H9 (cell line): ENCODE measurements around the gene AGPAT1. TPM values are rescaled to one million over a fixed set of nuclear protein-coding genes. Genes with fewer than 3 reads are reported as not detected.

Experiments
- DNase-seq: peaks from one replicate; pipeline ENCODE4 v3.0.0-alpha.2; 2017
- H2AFZ ChIP-seq: one replicate; pipeline ENCODE4 v1.6.1; 2013; ENCODE audit warnings: mild to moderate bottlenecking, low read length, control low read depth, moderate library complexity
- H2AK5ac ChIP-seq: 2 replicates; pipeline ENCODE4 v1.6.1; 2013; ENCODE audit warnings: low read length, control low read depth, mixed read lengths; ENCODE audit not compliant: insufficient read length
- H2BK120ac ChIP-seq: one replicate; pipeline ENCODE4 v1.6.1; 2013; ENCODE audit warnings: low read depth, mild to moderate bottlenecking, low read length, control low read depth, inconsistent platforms; ENCODE audit not compliant: poor library complexity, severe bottlenecking
- H2BK12ac ChIP-seq: 2 replicates; pipeline ENCODE4 v1.6.1; 2013; ENCODE audit warnings: low read length, control low read depth, mixed read lengths, low read depth; ENCODE audit not compliant: insufficient read length
- H2BK15ac ChIP-seq: 2 replicates; pipeline ENCODE4 v1.6.1; 2013; ENCODE audit warnings: low read depth, low read length, control low read depth
- H2BK20ac ChIP-seq: one replicate; pipeline ENCODE4 v1.6.1; 2013; ENCODE audit warnings: low read depth, mild to moderate bottlenecking, low read length, control low read depth, inconsistent platforms; ENCODE audit not compliant: poor library complexity, severe bottlenecking
- H2BK5ac ChIP-seq: 2 replicates; pipeline ENCODE4 v1.6.1; 2013; ENCODE audit warnings: low read length, control low read depth, mixed read lengths; ENCODE audit not compliant: insufficient read length
- H3K14ac ChIP-seq: 2 replicates; pipeline ENCODE4 v1.6.1; 2013; ENCODE audit warnings: low read length, control low read depth; ENCODE audit not compliant: insufficient read depth
- H3K18ac ChIP-seq: 2 replicates; pipeline ENCODE4 v1.6.1; 2013; ENCODE audit warnings: low read depth, mild to moderate bottlenecking, mixed read lengths, low read length, control low read depth; ENCODE audit not compliant: insufficient read length
- H3K23ac ChIP-seq: 2 replicates; pipeline ENCODE4 v1.6.1; 2013; ENCODE audit warnings: low read length, control low read depth, mixed read lengths, low read depth; ENCODE audit not compliant: insufficient read length
- H3K23me2 ChIP-seq: 2 replicates; pipeline ENCODE4 v1.6.1; 2013; ENCODE audit warnings: low read depth, mild to moderate bottlenecking, mixed read lengths, low read length, control low read depth; ENCODE audit not compliant: insufficient read length, poor library complexity, severe bottlenecking
- H3K27ac ChIP-seq: 2 replicates; pipeline ENCODE4 v1.5.1; 2013; ENCODE audit warnings: low read length, control low read depth, mixed read lengths, low read depth; ENCODE audit not compliant: insufficient read length
- H3K27me3 ChIP-seq: 2 replicates; pipeline ENCODE4 v1.6.1; 2013; ENCODE audit warnings: low read length, control low read depth, inconsistent platforms; ENCODE audit not compliant: insufficient read depth
- H3K4ac ChIP-seq: 2 replicates; pipeline ENCODE4 v1.6.1; 2013; ENCODE audit warnings: low read depth, mild to moderate bottlenecking, control low read depth, inconsistent platforms, low read length, moderate library complexity
- H3K4me1 ChIP-seq: 2 replicates; pipeline ENCODE4 v1.6.1; 2013; ENCODE audit warnings: low read length, control low read depth, inconsistent platforms; ENCODE audit not compliant: insufficient read depth
- H3K4me2 ChIP-seq: 2 replicates; pipeline ENCODE4 v1.6.1; 2013; ENCODE audit warnings: low read length, control low read depth, mixed read lengths; ENCODE audit not compliant: insufficient read length, insufficient read depth
- H3K56ac ChIP-seq: 2 replicates; pipeline ENCODE4 v1.6.1; 2013; ENCODE audit warnings: low read depth, mild to moderate bottlenecking, mixed read lengths, low read length, control low read depth; ENCODE audit not compliant: insufficient read length
- H3K79me1 ChIP-seq: 2 replicates; pipeline ENCODE4 v1.6.1; 2013; ENCODE audit warnings: low read depth, mild to moderate bottlenecking, moderate library complexity, low read length, control low read depth, inconsistent platforms; ENCODE audit not compliant: insufficient read depth, poor library complexity, severe bottlenecking
- H3K79me2 ChIP-seq: 2 replicates; pipeline ENCODE4 v1.6.1; 2013; ENCODE audit warnings: low read length, control low read depth, inconsistent platforms; ENCODE audit not compliant: insufficient read depth
- H3K9ac ChIP-seq: 2 replicates; pipeline ENCODE4 v1.6.1; 2013; ENCODE audit warnings: low read length, control low read depth, mixed read lengths; ENCODE audit not compliant: insufficient read length; ENCODE audit errors: extremely low read depth
- H3K9me3 ChIP-seq: one replicate; pipeline ENCODE4 v1.6.1; 2013; ENCODE audit warnings: low read depth, low read length, inconsistent platforms; ENCODE audit not compliant: control insufficient read depth
- H3T11ph ChIP-seq: one replicate; pipeline ENCODE4 v1.6.1; 2013; ENCODE audit warnings: mild to moderate bottlenecking, low read length, control low read depth, inconsistent platforms
- H4K20me1 ChIP-seq: one replicate; pipeline ENCODE4 v1.6.1; 2013; ENCODE audit not compliant: control insufficient read depth, insufficient read length, insufficient read depth
- H4K5ac ChIP-seq: 2 replicates; pipeline ENCODE4 v1.6.1; 2013; ENCODE audit warnings: low read depth, mild to moderate bottlenecking, mixed read lengths, low read length, control low read depth; ENCODE audit not compliant: insufficient read length
- H4K8ac ChIP-seq: replicated peaks from 2 replicates; pipeline ENCODE4 v1.6.1; 2013; ENCODE audit warnings: low read length, control low read depth, mixed read lengths, low read depth; ENCODE audit not compliant: insufficient read length
- H4K91ac ChIP-seq: 2 replicates; pipeline ENCODE4 v1.6.1; 2013; ENCODE audit warnings: low read depth, mild to moderate bottlenecking, moderate library complexity, mixed read lengths, low read length, control low read depth; ENCODE audit not compliant: insufficient read length
- H3K27ac Mint-ChIP-seq, 3 experiments: 2 replicates in 2 of 3; 3 replicates in 1 of 3; pipeline ENCODE4 v1.8.0; 2020 to 2021; ENCODE audit warnings: mixed read lengths in 3 of 3, mild to moderate bottlenecking in 1 of 3, moderate library complexity in 1 of 3
- H3K27me3 Mint-ChIP-seq: 2 replicates; pipeline ENCODE4 v1.8.0; 2021; ENCODE audit warnings: low read depth, mild to moderate bottlenecking, moderate library complexity, mixed read lengths
- H3K36me3 Mint-ChIP-seq, 3 experiments: 2 replicates in 2 of 3; 3 replicates in 1 of 3; pipeline ENCODE4 v1.8.0; 2020 to 2021; ENCODE audit warnings: low read depth in 3 of 3, mixed read lengths in 3 of 3; ENCODE audit not compliant: insufficient read depth in 1 of 3
- H3K4me1 Mint-ChIP-seq, 2 experiments: 2 replicates each; pipeline ENCODE4 v1.8.0; 2020; ENCODE audit warnings: mixed read lengths in 2 of 2
- H3K4me3 Mint-ChIP-seq, 2 experiments: 2 replicates in 1 of 2; 3 replicates in 1 of 2; pipeline ENCODE4 v1.8.0; 2020 to 2021; ENCODE audit warnings: mild to moderate bottlenecking in 2 of 2, mixed read lengths in 2 of 2, moderate library complexity in 1 of 2
- H3K9me3 Mint-ChIP-seq, 2 experiments: 2 replicates in 1 of 2; 3 replicates in 1 of 2; pipeline ENCODE4 v1.8.0; 2020; ENCODE audit warnings: mild to moderate bottlenecking in 2 of 2, mixed read lengths in 2 of 2, moderate library complexity in 1 of 2
- WGBS: extraction: QIAGEN DNeasy Blood & Tissue Kit; methylation state at CpG from one replicate; pipeline ENCODE4 v1.1.7; 2013; ENCODE audit warnings: missing lambda C conversion rate, low lambda C conversion rate, mixed read lengths; ENCODE audit not compliant: insufficient read length; ENCODE audit errors: extremely low coverage; 5-methylcytosine and 5-hydroxymethylcytosine counted together
- total RNA-seq: library from RNA; stranded (reverse); gene quantifications from 2 replicates; pipeline ENCODE4 v1.2.1, GENCODE V29; 2021
- TF ChIP-seq, protein P1 (sequence below): fragments of 200-600 bp; sonication (generic); conservative IDR thresholded peaks from 3 replicates; pipeline ENCODE4 v1.8.0; 2021; ENCODE audit warnings: antibody characterized with exemption, mild to moderate bottlenecking

AGPAT1 gene
- total RNA-seq, 1 experiment from 2014 or later: 89.5 TPM

- Histone ChIP-seq H2BK12ac (no peak overlapping the region), H2BK20ac (no peak overlapping the region), H4K8ac (no peak overlapping the region), H3K79me1 (no peaks in the 10 kb centered on the region), H3K23ac (no peak overlapping the region), H3K4me2 (peak overlapping the region; percentile 83), H3K79me2 (peaks cover 18% of the 10 kb centered on the region; the same call in 1 of the 2 replicates), H2BK15ac (no peak overlapping the region), H2BK5ac (no peak overlapping the region), H4K20me1 (no peaks in the 10 kb centered on the region), H2AK5ac (no peak overlapping the region), H3K27me3 (no peaks in the 10 kb centered on the region), H3K14ac (no peak overlapping the region), H3K9me3 (no peaks in the 10 kb centered on the region), H4K91ac (no peak overlapping the region), H3K4me1 (peaks cover 7% of the 10 kb centered on the region), H3K9ac (no peak overlapping the region), H3T11ph (no peak overlapping the region), H2BK120ac (no peak overlapping the region), H3K4ac (no peak overlapping the region), H3K56ac (no peak overlapping the region), H3K27ac (no peak overlapping the region), H3K18ac (no peak overlapping the region), H4K5ac (no peak overlapping the region), H3K23me2 (peaks cover 22% of the 10 kb centered on the region), H2AFZ (no peak overlapping the region)
- peaks cover 36 to 46% of the 10 kb centered on the region in 2 experiments for H3K4me1 Mint-ChIP-seq
- no peak for DNase-seq
- no peak overlapping the region; a peak in 1 of 7 replicates for H3K27ac Mint-ChIP-seq
- H3K27me3 Mint-ChIP-seq: no peaks in the 10 kb centered on the region
- TF ChIP-seq, protein P1, sequence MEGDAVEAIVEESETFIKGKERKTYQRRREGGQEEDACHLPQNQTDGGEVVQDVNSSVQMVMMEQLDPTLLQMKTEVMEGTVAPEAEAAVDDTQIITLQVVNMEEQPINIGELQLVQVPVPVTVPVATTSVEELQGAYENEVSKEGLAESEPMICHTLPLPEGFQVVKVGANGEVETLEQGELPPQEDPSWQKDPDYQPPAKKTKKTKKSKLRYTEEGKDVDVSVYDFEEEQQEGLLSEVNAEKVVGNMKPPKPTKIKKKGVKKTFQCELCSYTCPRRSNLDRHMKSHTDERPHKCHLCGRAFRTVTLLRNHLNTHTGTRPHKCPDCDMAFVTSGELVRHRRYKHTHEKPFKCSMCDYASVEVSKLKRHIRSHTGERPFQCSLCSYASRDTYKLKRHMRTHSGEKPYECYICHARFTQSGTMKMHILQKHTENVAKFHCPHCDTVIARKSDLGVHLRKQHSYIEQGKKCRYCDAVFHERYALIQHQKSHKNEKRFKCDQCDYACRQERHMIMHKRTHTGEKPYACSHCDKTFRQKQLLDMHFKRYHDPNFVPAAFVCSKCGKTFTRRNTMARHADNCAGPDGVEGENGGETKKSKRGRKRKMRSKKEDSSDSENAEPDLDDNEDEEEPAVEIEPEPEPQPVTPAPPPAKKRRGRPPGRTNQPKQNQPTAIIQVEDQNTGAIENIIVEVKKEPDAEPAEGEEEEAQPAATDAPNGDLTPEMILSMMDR: no peak
- H3K9me3 Mint-ChIP-seq: no peaks in the 10 kb centered on the region; a peak in 1 of 5 replicates
- peak overlapping the region; percentile 83 to 86 for H3K4me3 Mint-ChIP-seq
- no CpG with 5 or more reads among the region's 1 CpG for WGBS
- peaks cover 25 to 34% (median 34%) of the 10 kb centered on the region in 3 experiments; a peak in 6 of 7 replicates for H3K36me3 Mint-ChIP-seq
Observed at GRCh38 chr6:32174416-32174815, 1.5 kb downstream of the AGPAT1 start.
